Natural killer cell treated with Interleukin-12 subunit alpha and Interleukin-12 subunit beta and Interleukin-15 and Interleukin-18, amount 100 ng/mL, for 72 hours (primary cell): ENCODE results near the gene SULT6B1. TPM values are rescaled to one million over a fixed set of nuclear protein-coding genes. Genes with fewer than 3 reads are reported as not detected.
"Not testable (repeated sequence)": the region's sequence is repeated elsewhere in the genome, so short reads cannot be mapped to it uniquely, and the experiment has no call there.

Experiments
- ATAC-seq, 2 donors: fragments of 150-1000 bp; cut with Tn5 transposase in 1 of 2; sonication (Bioruptor Pico), chemical (Tn5 transposase) in 1 of 2; 2 replicates each; pipeline ENCODE4 v1.10.0; 2021
- DNase-seq: peaks from one replicate; pipeline ENCODE4 v3.0.0; 2022; ENCODE audit warnings: low spot score
- H3K27ac Mint-ChIP-seq, 2 donors: 1 replicate in 1 of 2; 2 replicates in 1 of 2; pipeline ENCODE4 v1.8.0; 2022; ENCODE audit warnings: mixed read lengths in 2 of 2, mild to moderate bottlenecking in 1 of 2, moderate library complexity in 1 of 2
- H3K27me3 Mint-ChIP-seq, 2 donors: 1 replicate in 1 of 2; 2 replicates in 1 of 2; pipeline ENCODE4 v1.8.0; 2022; ENCODE audit warnings: mixed read lengths in 2 of 2
- H3K36me3 Mint-ChIP-seq: one replicate; pipeline ENCODE4 v1.8.0; 2022; ENCODE audit warnings: mixed read lengths
- H3K4me1 Mint-ChIP-seq, 2 donors: 1 replicate in 1 of 2; 2 replicates in 1 of 2; pipeline ENCODE4 v1.8.0; 2022; ENCODE audit warnings: low read depth in 2 of 2, mixed read lengths in 2 of 2, mild to moderate bottlenecking in 1 of 2
- H3K4me3 Mint-ChIP-seq: one replicate; pipeline ENCODE4 v1.8.0; 2022; ENCODE audit warnings: mixed read lengths
- H3K9me3 Mint-ChIP-seq: 2 replicates; pipeline ENCODE4 v1.8.0; 2022; ENCODE audit warnings: mixed read lengths
- total RNA-seq, 2 donors: library from RNA; stranded (reverse); gene quantifications; one replicate each; pipeline ENCODE4 v1.2.3, GENCODE V29; 2022

The SULT6B1 gene
- total RNA-seq, 2 donors from 2014 or later = not detected

- H3K9me3 Mint-ChIP-seq, H3K4me3 Mint-ChIP-seq, DNase-seq, H3K27me3 Mint-ChIP-seq, ATAC-seq, H3K27ac Mint-ChIP-seq: not testable (repeated sequence)
- H3K4me1 Mint-ChIP-seq = peaks cover 27 to 29% of the 10 kb centered on the region in 2 donors
- H3K36me3 Mint-ChIP-seq = peaks cover 83% of the 10 kb centered on the region
Measured at GRCh38 chr2:37206760-37207159, 18.3 kb upstream of the SULT6B1 start.

GRCh38 chr2:37205689-37206341 is 17.3 kb upstream of the SULT6B1 start:
- H3K27me3 Mint-ChIP-seq = no peaks in the 10 kb centered on the region

GRCh38 chr2:37205071-37205661 is 16.7 kb upstream of the SULT6B1 start:
- not testable (repeated sequence) for H3K9me3 Mint-ChIP-seq, DNase-seq, ATAC-seq, H3K4me3 Mint-ChIP-seq, H3K27ac Mint-ChIP-seq, H3K27me3 Mint-ChIP-seq
- Mint-ChIP-seq H3K36me3 (peaks cover 71% of the 10 kb centered on the region), H3K4me1 (peaks cover 29 to 36% of the 10 kb centered on the region in 2 donors)

More at GRCh38 chr2:37205689-37206341, 17.3 kb upstream of the SULT6B1 start:
- no peak for ATAC-seq
- peaks cover 29 to 36% of the 10 kb centered on the region in 2 donors for H3K4me1 Mint-ChIP-seq
- peaks cover 6% of the 10 kb centered on the region for H3K9me3 Mint-ChIP-seq
- no peak overlapping the region for H3K27ac Mint-ChIP-seq
- no peak for DNase-seq
- H3K4me3 Mint-ChIP-seq = no peak overlapping the region
- H3K36me3 Mint-ChIP-seq = peaks cover 78% of the 10 kb centered on the region

- H3K36me3 Mint-ChIP-seq = peaks cover 56% of the 10 kb centered on the region
- peaks cover 6% of the 10 kb centered on the region for H3K9me3 Mint-ChIP-seq
- no peaks in the 10 kb centered on the region for H3K27me3 Mint-ChIP-seq
- peak overlapping the region in 1 of 2 donors; percentile 70 for H3K27ac Mint-ChIP-seq
- no peak for DNase-seq
- peak overlapping the region; percentile 15 for H3K4me3 Mint-ChIP-seq
- ATAC-seq = no peak
- H3K4me1 Mint-ChIP-seq = peaks cover 32 to 38% of the 10 kb centered on the region in 2 donors
Measured at GRCh38 chr2:37203708-37204107, 15.2 kb upstream of the SULT6B1 start.

GRCh38 chr2:37201766-37202165 is 13.3 kb upstream of the SULT6B1 start:
- peak; percentile 83 to 99 for ATAC-seq
- H3K27me3 Mint-ChIP-seq = no peaks in the 10 kb centered on the region
- peak; percentile 69 for DNase-seq
- peaks cover 28 to 34% of the 10 kb centered on the region in 2 donors for H3K4me1 Mint-ChIP-seq
- H3K4me3 Mint-ChIP-seq = peak overlapping the region; percentile 49
- H3K27ac Mint-ChIP-seq = peak overlapping the region; percentile 76 to 89
- H3K9me3 Mint-ChIP-seq = no peaks in the 10 kb centered on the region
- peaks cover 37% of the 10 kb centered on the region for H3K36me3 Mint-ChIP-seq

GRCh38 chr2:37201208-37201607 is 12.7 kb upstream of the SULT6B1 start:
- Mint-ChIP-seq H3K4me3 (peak overlapping the region; percentile 49), H3K9me3 (no peaks in the 10 kb centered on the region), H3K4me1 (peaks cover 30 to 35% of the 10 kb centered on the region in 2 donors)

GRCh38 chr2:37198681-37199065 is 10.2 kb upstream of the SULT6B1 start:
- H3K36me3 Mint-ChIP-seq = peaks cover 10% of the 10 kb centered on the region
- no peaks in the 10 kb centered on the region for H3K9me3 Mint-ChIP-seq
- H3K4me1 Mint-ChIP-seq = peaks cover 25 to 33% of the 10 kb centered on the region in 2 donors
- no peak for ATAC-seq
- no peaks in the 10 kb centered on the region for H3K27me3 Mint-ChIP-seq
- no peak overlapping the region for H3K27ac Mint-ChIP-seq
- DNase-seq = no peak
- H3K4me3 Mint-ChIP-seq = no peak overlapping the region

More at GRCh38 chr2:37201208-37201607, 12.7 kb upstream of the SULT6B1 start:
- DNase-seq = no peak
- H3K27me3 Mint-ChIP-seq = no peaks in the 10 kb centered on the region
- ATAC-seq = no peak
- H3K27ac Mint-ChIP-seq = peak overlapping the region; percentile 76 to 89
- H3K36me3 Mint-ChIP-seq = peaks cover 32% of the 10 kb centered on the region

DNA sequence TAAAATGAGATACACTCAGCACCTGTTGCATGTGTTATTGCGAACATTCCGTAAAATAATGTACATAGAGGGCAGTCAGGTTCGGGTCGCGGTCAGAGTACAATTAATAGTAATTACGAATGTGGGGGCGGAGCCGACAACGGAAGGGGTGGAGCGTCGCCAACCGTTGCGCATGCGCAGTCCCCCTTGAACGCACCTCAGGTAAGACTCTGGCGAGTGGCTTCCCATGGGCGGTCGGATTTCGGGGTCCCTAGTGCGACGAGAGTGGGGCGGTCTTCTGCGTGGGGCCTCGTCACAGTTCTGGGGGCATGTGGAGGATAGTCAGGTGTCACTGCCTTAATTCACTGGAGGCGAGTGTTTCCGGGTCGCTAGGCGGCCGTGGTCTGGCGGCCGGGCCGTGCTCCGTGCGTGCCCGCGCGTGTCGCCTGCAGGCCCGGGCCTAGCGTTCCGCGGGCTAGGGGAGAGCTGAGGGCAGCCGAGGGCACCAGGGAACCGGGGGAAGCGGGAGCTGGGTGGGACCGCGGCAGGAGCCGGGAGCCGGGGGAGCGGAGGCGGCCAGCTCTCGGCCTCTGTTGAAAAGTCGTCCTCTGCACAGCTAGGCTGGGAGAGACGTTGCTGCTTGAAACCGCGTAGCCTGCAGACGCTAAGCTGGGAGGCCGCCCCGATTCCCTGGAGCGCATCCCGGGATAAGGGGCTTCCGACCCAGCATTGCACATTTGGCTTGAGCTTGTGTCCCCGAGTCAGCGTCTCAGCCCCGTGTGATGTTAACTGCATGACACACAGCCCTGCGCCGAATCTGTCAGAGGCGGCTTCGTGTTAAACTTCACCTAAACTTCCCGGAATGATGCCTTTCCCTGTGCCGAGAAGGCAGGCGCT is 8.1 kb upstream of the SULT6B1 start, which contains the start of gene CEBPZOS:
CEBPZOS (plus strand) TSS at position 177 of the 876 bp plus-strand sequence. CDS start 3,209 bp downstream, outside the sequence.
- no peaks in the 10 kb centered on the region for H3K9me3 Mint-ChIP-seq
- H3K27ac Mint-ChIP-seq = peak within 1 kb of the TSS; percentile 97 to 99
- peaks cover 2% of the 10 kb centered on the region for H3K36me3 Mint-ChIP-seq
- H3K27me3 Mint-ChIP-seq = no peaks in the 10 kb centered on the region
- peak within 1 kb of the TSS; percentile 94 for H3K4me3 Mint-ChIP-seq
- ATAC-seq = peak; percentile 90 to 93
- DNase-seq = peak; percentile 89
- peaks cover 15 to 22% of the 10 kb centered on the region in 2 donors for H3K4me1 Mint-ChIP-seq

- H3K9me3 Mint-ChIP-seq, ATAC-seq, DNase-seq, H3K27me3 Mint-ChIP-seq, H3K36me3 Mint-ChIP-seq: not testable (repeated sequence)
- Mint-ChIP-seq H3K4me1 (peaks cover 15 to 16% of the 10 kb centered on the region in 2 donors), H3K4me3 (peak overlapping the region; percentile 94), H3K27ac (peak overlapping the region; percentile 97 to 99)
Measured at GRCh38 chr2:37195862-37196319, 7.4 kb upstream of the SULT6B1 start.

GRCh38 chr2:37192551-37192950 is 4.1 kb upstream of the SULT6B1 start:
- no peak for DNase-seq
- ATAC-seq = no peak
- Mint-ChIP-seq H3K4me3 (no peak overlapping the region), H3K27ac (no peak overlapping the region), H3K4me1 (peaks cover 18 to 19% of the 10 kb centered on the region in 2 donors), H3K9me3 (no peaks in the 10 kb centered on the region), H3K36me3 (no peaks in the 10 kb centered on the region), H3K27me3 (peaks cover 5 to 7% of the 10 kb centered on the region in 2 donors)

- no peak overlapping the region for H3K4me3 Mint-ChIP-seq
- DNase-seq (no peak), ATAC-seq (no peak)
- H3K27me3 Mint-ChIP-seq = peaks cover 5 to 7% of the 10 kb centered on the region in 2 donors
- no peak overlapping the region for H3K27ac Mint-ChIP-seq
- H3K36me3 Mint-ChIP-seq = no peaks in the 10 kb centered on the region
- H3K4me1 Mint-ChIP-seq = peaks cover 12% of the 10 kb centered on the region in 2 donors
- no peaks in the 10 kb centered on the region for H3K9me3 Mint-ChIP-seq
Measured at GRCh38 chr2:37191747-37192146, 3.3 kb upstream of the SULT6B1 start.

- Mint-ChIP-seq H3K27ac (no peak overlapping the region), H3K4me3 (no peak overlapping the region), H3K4me1 (peaks cover 9% of the 10 kb centered on the region in 2 donors), H3K27me3 (peaks cover 5 to 7% of the 10 kb centered on the region in 2 donors), H3K9me3 (no peaks in the 10 kb centered on the region), H3K36me3 (no peaks in the 10 kb centered on the region)
- DNase-seq = no peak
- no peak for ATAC-seq
Measured at GRCh38 chr2:37191253-37191652, 2.8 kb upstream of the SULT6B1 start.

DNA sequence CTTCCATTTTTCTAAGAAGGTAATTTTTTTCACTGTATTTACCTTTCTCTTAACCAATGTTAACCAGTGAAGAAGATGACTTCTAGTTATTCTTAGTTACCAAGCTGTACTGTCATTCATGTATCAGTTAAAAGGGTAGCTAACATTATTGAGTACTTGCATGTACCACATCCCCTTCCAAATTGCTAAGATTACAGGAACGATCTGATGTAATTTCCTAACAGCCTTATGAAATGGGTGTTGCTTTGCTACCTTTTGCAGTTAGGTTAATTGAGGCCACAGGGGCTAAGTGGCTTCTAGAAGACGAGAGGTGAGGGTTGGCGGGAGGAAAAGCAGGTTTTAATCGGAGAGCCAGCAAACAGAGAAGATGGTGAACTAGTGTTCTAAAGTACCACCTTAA is 1.8 kb upstream of the SULT6B1 start:
- Mint-ChIP-seq H3K4me1 (peaks cover 6 to 7% of the 10 kb centered on the region in 2 donors), H3K9me3 (no peaks in the 10 kb centered on the region), H3K36me3 (no peaks in the 10 kb centered on the region), H3K4me3 (peak overlapping the region; percentile 48), H3K27ac (peak overlapping the region; percentile 42 to 52), H3K27me3 (peaks cover 5 to 7% of the 10 kb centered on the region in 2 donors)
- peak in 1 of 2 donors; percentile 41 for ATAC-seq
- DNase-seq = no peak
